OCI-LY7 (cell line): ENCODE results near the gene MPPED2. TPM values are rescaled to one million over a fixed set of nuclear protein-coding genes. Genes with fewer than 3 reads are reported as not detected.

Source experiments
- BruUV-seq: library from RNA; stranded (reverse); fragments of 400-500 nt; replicated peaks from 2 replicates; lab custom pipeline; 2021; lab: Mats Ljungman, UMichigan
- CTCF ChIA-PET: fragments of 300-600 bp; sonication (Branson Sonifier 250); formaldehyde crosslinking; loops from one replicate; lab custom pipeline; 2022; ENCODE audit warnings: antibody characterized with exemption; ENCODE audit not compliant: unreplicated experiment; lab: Charles Lee
- POLR2A ChIA-PET: fragments of 300-600 bp; sonication (Branson Sonifier 250); formaldehyde crosslinking; loops from one replicate; lab custom pipeline; 2022; ENCODE audit warnings: antibody characterized with exemption; lab: Charles Lee
- DNase-seq: peaks from one replicate; pipeline ENCODE4 v3.0.0-alpha.2; 2015; ENCODE audit warnings: low spot score
- H2AFZ ChIP-seq: fragments of 200-600 bp; sonication (generic), shearing (Covaris generic); 2 replicates; pipeline ENCODE4 v1.6.1; 2014; ENCODE audit warnings: mild to moderate bottlenecking, antibody characterized with exemption, low read length, moderate library complexity
- H3K27ac ChIP-seq: fragments of 200-600 bp; sonication (generic); 2 replicates; pipeline ENCODE4 v1.5.1; 2014; ENCODE audit warnings: mixed run types, low read depth, mild to moderate bottlenecking, moderate library complexity, low read length, inconsistent platforms; ENCODE audit not compliant: poor library complexity, severe bottlenecking
- H3K36me3 ChIP-seq: fragments of 200-600 bp; sonication (generic); 2 replicates; pipeline ENCODE4 v1.6.1; 2014; ENCODE audit warnings: mild to moderate bottlenecking, antibody characterized with exemption, low read length, moderate library complexity, mixed read lengths; ENCODE audit not compliant: insufficient read depth
- H3K4me1 ChIP-seq: fragments of 200-600 bp; sonication (generic); 2 replicates; pipeline ENCODE4 v1.5.1; 2014; ENCODE audit warnings: mild to moderate bottlenecking, low read length; ENCODE audit not compliant: insufficient read depth, poor library complexity, severe bottlenecking
- H3K4me2 ChIP-seq: fragments of 200-600 bp; sonication (generic); 2 replicates; pipeline ENCODE4 v1.6.1; 2014; ENCODE audit warnings: mild to moderate bottlenecking, low read length
- H3K4me3 ChIP-seq: fragments of 200-600 bp; sonication (generic); 2 replicates; pipeline ENCODE4 v1.5.1; 2014; ENCODE audit warnings: mild to moderate bottlenecking, low read depth, low read length; ENCODE audit not compliant: poor library complexity, severe bottlenecking
- H3K79me2 ChIP-seq: fragments of 200-600 bp; sonication (generic); 2 replicates; pipeline ENCODE4 v1.6.1; 2016; ENCODE audit warnings: low read depth, mild to moderate bottlenecking, low read length, moderate library complexity, mixed read lengths; ENCODE audit not compliant: insufficient read depth
- H3K9me2 ChIP-seq: fragments of 200-600 bp; sonication (generic); 2 replicates; pipeline ENCODE4 v1.6.1; 2016; ENCODE audit warnings: mild to moderate bottlenecking, low read length, mixed read lengths; ENCODE audit not compliant: insufficient read depth
- H3K9me3 ChIP-seq: fragments of 200-600 bp; sonication (generic); 2 replicates; pipeline ENCODE4 v1.6.1; 2014; ENCODE audit warnings: mild to moderate bottlenecking, mixed run types, low read length, mixed read lengths
- H4K20me1 ChIP-seq: fragments of 200-600 bp; sonication (generic); 2 replicates; pipeline ENCODE4 v1.6.1; 2014; ENCODE audit warnings: mild to moderate bottlenecking, antibody characterized with exemption, low read length, moderate library complexity, mixed read lengths; ENCODE audit not compliant: insufficient read depth
- EZH2phosphoT487 ChIP-seq: fragments of 200-600 bp; sonication (generic); IDR thresholded peaks from 2 replicates; pipeline ENCODE4 v1.6.1; 2018; ENCODE audit warnings: low read depth, borderline replicate concordance, mild to moderate bottlenecking, mixed run types, antibody characterized with exemption, low read length, moderate library complexity, mixed read lengths
- intact Hi-C: fragments of 100-400 bp; cut with micrococcal nuclease; formaldehyde crosslinking; loops from one replicate; pipeline ENCODE4 v1.10.0; 2022; ENCODE audit not compliant: unreplicated experiment
- total RNA-seq, 2 experiments: library from RNA; depleted of rRNA in 1 of 2; stranded (reverse); fragments of >200 nt in 1 of 2; shearing (Covaris generic) in 1 of 2; gene quantifications; 2 replicates each; pipeline ENCODE4 v1.2.3, GENCODE V29; 2014 to 2022
- TF ChIP-seq, protein P1 (sequence below): fragments of 200-600 bp; sonication (generic); conservative IDR thresholded peaks from 2 replicates; pipeline ENCODE4 v1.5.1; 2014; ENCODE audit warnings: mild to moderate bottlenecking, antibody characterized with exemption, low read length, moderate library complexity, mixed read lengths

MPPED2 gene
- total RNA-seq, 2 experiments from 2014 or later: not detected

GRCh38 chr11:30504468-30504867 lies 81.7 kb downstream of the MPPED2 start:
- no peaks in the 10 kb centered on the region for H3K36me3 ChIP-seq
- no peak for DNase-seq
- ChIA-PET POLR2A (no interaction called here), CTCF (no interaction called here)
- intact Hi-C loops: no loop called here
- no peaks in the 10 kb centered on the region for H3K4me1 ChIP-seq
- no peaks in the 10 kb centered on the region for H3K9me3 ChIP-seq
- no peak overlapping the region for H3K4me2 ChIP-seq
- no peak overlapping the region for H2AFZ ChIP-seq
- H3K9me2 ChIP-seq: no peaks in the 10 kb centered on the region
- H3K4me3 ChIP-seq: no peak overlapping the region
- H3K79me2 ChIP-seq: no peaks in the 10 kb centered on the region
- H3K27ac ChIP-seq: no peak overlapping the region
- TF ChIP-seq, protein P1, sequence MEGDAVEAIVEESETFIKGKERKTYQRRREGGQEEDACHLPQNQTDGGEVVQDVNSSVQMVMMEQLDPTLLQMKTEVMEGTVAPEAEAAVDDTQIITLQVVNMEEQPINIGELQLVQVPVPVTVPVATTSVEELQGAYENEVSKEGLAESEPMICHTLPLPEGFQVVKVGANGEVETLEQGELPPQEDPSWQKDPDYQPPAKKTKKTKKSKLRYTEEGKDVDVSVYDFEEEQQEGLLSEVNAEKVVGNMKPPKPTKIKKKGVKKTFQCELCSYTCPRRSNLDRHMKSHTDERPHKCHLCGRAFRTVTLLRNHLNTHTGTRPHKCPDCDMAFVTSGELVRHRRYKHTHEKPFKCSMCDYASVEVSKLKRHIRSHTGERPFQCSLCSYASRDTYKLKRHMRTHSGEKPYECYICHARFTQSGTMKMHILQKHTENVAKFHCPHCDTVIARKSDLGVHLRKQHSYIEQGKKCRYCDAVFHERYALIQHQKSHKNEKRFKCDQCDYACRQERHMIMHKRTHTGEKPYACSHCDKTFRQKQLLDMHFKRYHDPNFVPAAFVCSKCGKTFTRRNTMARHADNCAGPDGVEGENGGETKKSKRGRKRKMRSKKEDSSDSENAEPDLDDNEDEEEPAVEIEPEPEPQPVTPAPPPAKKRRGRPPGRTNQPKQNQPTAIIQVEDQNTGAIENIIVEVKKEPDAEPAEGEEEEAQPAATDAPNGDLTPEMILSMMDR: no peak
- no peak for TF ChIP-seq EZH2phosphoT487
- H4K20me1 ChIP-seq: no peaks in the 10 kb centered on the region
- BruUV-seq: no TSS peak

DNA sequence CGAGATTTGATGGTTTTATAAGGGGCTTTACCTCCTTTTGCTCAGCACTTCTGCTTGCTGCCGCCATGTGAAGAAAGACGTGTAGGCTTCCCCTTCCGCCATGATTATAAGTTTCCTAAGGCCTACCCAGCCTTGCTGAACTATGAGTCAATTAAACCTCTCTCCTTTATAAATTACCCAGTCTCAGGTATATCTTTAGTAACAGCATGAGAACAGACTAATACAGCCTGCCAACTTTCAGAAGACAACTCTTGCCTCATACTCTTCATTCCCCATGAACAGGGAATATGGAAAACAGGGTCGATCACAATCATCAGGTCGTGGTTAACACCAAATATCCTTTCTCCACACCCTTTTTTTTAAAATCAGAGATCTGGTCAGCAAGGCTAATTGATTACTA lies 83.0 kb downstream of the MPPED2 start:
- no peaks in the 10 kb centered on the region for H3K36me3 ChIP-seq
- H3K4me1 ChIP-seq: no peaks in the 10 kb centered on the region
- intact Hi-C loops: no loop called here
- TF ChIP-seq, protein P1: no peak
- no peak for TF ChIP-seq EZH2phosphoT487
- H3K4me2 ChIP-seq: no peak overlapping the region
- no TSS peak for BruUV-seq
- ChIA-PET CTCF (no interaction called here), POLR2A (interaction anchor here (0.5 kb wide), 1 partner anchor 623 kb away, joined by 3 read pairs; no protein-coding TSS in a partner anchor)
- no peak overlapping the region for H3K4me3 ChIP-seq
- DNase-seq: no peak
- no peaks in the 10 kb centered on the region for H3K9me2 ChIP-seq
- no peak overlapping the region for H3K27ac ChIP-seq
- no peaks in the 10 kb centered on the region for H3K9me3 ChIP-seq
- no peaks in the 10 kb centered on the region for H4K20me1 ChIP-seq
- H2AFZ ChIP-seq: no peak overlapping the region
- no peaks in the 10 kb centered on the region for H3K79me2 ChIP-seq

GRCh38 chr11:30502305-30502704 lies 83.8 kb downstream of the MPPED2 start:
- no peaks in the 10 kb centered on the region for H3K9me3 ChIP-seq
- intact Hi-C loops: no loop called here
- no peaks in the 10 kb centered on the region for H3K4me1 ChIP-seq
- no peak overlapping the region for H2AFZ ChIP-seq
- BruUV-seq: no TSS peak
- H3K9me2 ChIP-seq: no peaks in the 10 kb centered on the region
- no peak overlapping the region for H3K4me3 ChIP-seq
- no peak for DNase-seq
- POLR2A ChIA-PET: no interaction called here
- H3K4me2 ChIP-seq: no peak overlapping the region
- H3K79me2 ChIP-seq: no peaks in the 10 kb centered on the region
- no peaks in the 10 kb centered on the region for H3K36me3 ChIP-seq
- no peak for TF ChIP-seq EZH2phosphoT487
- TF ChIP-seq, protein P1: no peak
- H3K27ac ChIP-seq: no peak overlapping the region
- CTCF ChIA-PET: no interaction called here
- H4K20me1 ChIP-seq: no peaks in the 10 kb centered on the region
